ENCODE results near the gene ARHGEF9. TPM values are rescaled to one million over a fixed set of nuclear protein-coding genes. Genes with fewer than 3 reads are reported as not detected.

The ARHGEF9 gene
- total RNA-seq, 2 donors from 2014 or later, result 18.5 to 21.6 TPM

GRCh38 chrX:63680423-63680822 lies 104.6 kb downstream of the ARHGEF9 start:
- Histone ChIP-seq H3K4me3 (no peak overlapping the region), H3K27ac (no peak overlapping the region), H3K4me1 (replicated peaks) (no peaks in the 10 kb centered on the region), H3K27me3 (replicated peaks; ENCODE audit: insufficient read depth) (no peaks in the 10 kb centered on the region), H3K36me3 (no peaks in the 10 kb centered on the region), H3K9me3 (no peaks in the 10 kb centered on the region)
- 100% methylated on average over 3 of the region's 3 CpGs for WGBS
- intact Hi-C loops (cut with DNase I), result no loop called here
- TF ChIP-seq POLR2A (IDR thresholded peaks at IDR 0.05), result no peak
- TF ChIP-seq CTCF (IDR thresholded peaks at IDR 0.05), result no peak
- TF ChIP-seq POLR2AphosphoS5 (IDR thresholded peaks at IDR 0.05), result no peak
- DNase-seq (ENCODE audit: low spot score), result no peak

- TF ChIP-seq CTCF (IDR thresholded peaks at IDR 0.05) (no peak), POLR2AphosphoS5 (IDR thresholded peaks at IDR 0.05) (no peak), POLR2A (IDR thresholded peaks at IDR 0.05) (no peak)
- intact Hi-C loops (cut with DNase I), result no loop called here
Observed at GRCh38 chrX:63679432-63679831, 105.6 kb downstream of the ARHGEF9 start.

GRCh38 chrX:63675716-63676115 lies 109.3 kb downstream of the ARHGEF9 start:
- no peak overlapping the region for H3K27ac ChIP-seq
- intact Hi-C loops (cut with DNase I), result no loop called here
- no peak overlapping the region for H3K4me3 ChIP-seq
- no peaks in the 10 kb centered on the region for H3K36me3 ChIP-seq
- no peaks in the 10 kb centered on the region for H3K27me3 ChIP-seq (replicated peaks; ENCODE audit: insufficient read depth)
- DNase-seq (ENCODE audit: low spot score), result no peak
- no peak for TF ChIP-seq POLR2A (IDR thresholded peaks at IDR 0.05)
- TF ChIP-seq CTCF (IDR thresholded peaks at IDR 0.05), result no peak
- no peak for TF ChIP-seq POLR2AphosphoS5 (IDR thresholded peaks at IDR 0.05)
- no peaks in the 10 kb centered on the region for H3K4me1 ChIP-seq (replicated peaks)
- 91% methylated on average over 2 of the region's 2 CpGs for WGBS
- H3K9me3 ChIP-seq, result no peaks in the 10 kb centered on the region

More at GRCh38 chrX:63679432-63679831, 105.6 kb downstream of the ARHGEF9 start:
- Histone ChIP-seq H3K4me1 (replicated peaks) (no peaks in the 10 kb centered on the region), H3K4me3 (no peak overlapping the region), H3K9me3 (no peaks in the 10 kb centered on the region), H3K27me3 (replicated peaks; ENCODE audit: insufficient read depth) (no peaks in the 10 kb centered on the region), H3K27ac (no peak overlapping the region), H3K36me3 (no peaks in the 10 kb centered on the region)
- 94% methylated on average over 3 of the region's 3 CpGs for WGBS
- no peak for DNase-seq (ENCODE audit: low spot score)

DNA sequence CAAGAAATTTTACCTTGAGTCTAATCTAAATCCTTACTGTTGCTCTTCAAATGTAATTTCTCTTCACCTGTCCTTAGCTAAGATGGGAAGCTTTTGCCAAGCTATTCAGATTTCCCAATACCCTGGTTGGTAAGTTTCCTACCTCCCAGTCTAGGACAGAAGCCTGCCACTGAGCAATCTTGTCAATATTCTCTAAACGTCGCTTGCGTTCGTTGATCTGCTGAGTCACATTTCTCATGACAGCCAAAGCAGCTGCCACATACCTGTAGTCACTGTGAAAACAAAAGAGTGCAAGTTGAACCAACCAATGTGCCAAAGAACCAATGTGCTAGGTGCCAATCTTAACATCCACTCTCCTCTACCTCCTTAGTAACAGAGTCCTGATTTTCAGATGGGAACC lies 111.1 kb downstream of the ARHGEF9 start:
- Histone ChIP-seq H3K4me3 (no peak overlapping the region), H3K4me1 (replicated peaks) (no peaks in the 10 kb centered on the region), H3K27me3 (replicated peaks; ENCODE audit: insufficient read depth) (no peaks in the 10 kb centered on the region), H3K36me3 (no peaks in the 10 kb centered on the region), H3K9me3 (no peaks in the 10 kb centered on the region), H3K27ac (no peak overlapping the region)
- intact Hi-C loops (cut with DNase I), result no loop called here
- no peak for DNase-seq (ENCODE audit: low spot score)
- WGBS, result 57% methylated on average over 4 of the region's 4 CpGs
- no peak for TF ChIP-seq POLR2AphosphoS5 (IDR thresholded peaks at IDR 0.05)
- TF ChIP-seq POLR2A (IDR thresholded peaks at IDR 0.05), result no peak
- TF ChIP-seq CTCF (IDR thresholded peaks at IDR 0.05), result no peak

DNA sequence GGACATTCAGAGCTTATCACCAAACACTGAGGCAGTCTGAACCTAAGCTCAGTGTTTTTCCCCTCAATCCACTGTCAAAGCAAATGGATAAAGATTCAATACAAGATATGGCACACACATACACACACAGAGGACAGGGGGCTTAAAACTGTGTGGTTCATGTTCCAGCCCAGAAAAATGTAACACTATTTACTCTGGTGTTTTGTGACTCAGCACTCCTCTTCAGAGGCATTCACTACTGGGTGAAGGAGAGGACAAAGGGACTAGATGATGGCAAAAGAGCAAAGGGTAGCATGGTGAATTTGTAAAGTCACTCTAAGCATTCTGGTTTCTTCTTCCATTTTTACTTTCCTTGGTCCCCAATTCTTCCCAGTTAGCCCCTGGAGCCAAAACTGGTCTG lies 120.3 kb downstream of the ARHGEF9 start:
- no peak overlapping the region for H3K4me3 ChIP-seq
- H3K9me3 ChIP-seq, result no peaks in the 10 kb centered on the region
- no peaks in the 10 kb centered on the region for H3K4me1 ChIP-seq (replicated peaks)
- intact Hi-C loops (cut with DNase I), result no loop called here
- no peak for TF ChIP-seq POLR2AphosphoS5 (IDR thresholded peaks at IDR 0.05)
- no peak for TF ChIP-seq CTCF (IDR thresholded peaks at IDR 0.05)
- no peak for TF ChIP-seq POLR2A (IDR thresholded peaks at IDR 0.05)
- no peaks in the 10 kb centered on the region for H3K27me3 ChIP-seq (replicated peaks; ENCODE audit: insufficient read depth)
- no peaks in the 10 kb centered on the region for H3K36me3 ChIP-seq
- DNase-seq (ENCODE audit: low spot score), result no peak
- H3K27ac ChIP-seq, result no peak overlapping the region
